ENCODE measurements around the gene GOLGA6B.
"Not testable (repeated sequence)": the region's sequence is repeated elsewhere in the genome, so short reads cannot be mapped to it uniquely, and the experiment has no call there.

The GOLGA6B gene

DNA sequence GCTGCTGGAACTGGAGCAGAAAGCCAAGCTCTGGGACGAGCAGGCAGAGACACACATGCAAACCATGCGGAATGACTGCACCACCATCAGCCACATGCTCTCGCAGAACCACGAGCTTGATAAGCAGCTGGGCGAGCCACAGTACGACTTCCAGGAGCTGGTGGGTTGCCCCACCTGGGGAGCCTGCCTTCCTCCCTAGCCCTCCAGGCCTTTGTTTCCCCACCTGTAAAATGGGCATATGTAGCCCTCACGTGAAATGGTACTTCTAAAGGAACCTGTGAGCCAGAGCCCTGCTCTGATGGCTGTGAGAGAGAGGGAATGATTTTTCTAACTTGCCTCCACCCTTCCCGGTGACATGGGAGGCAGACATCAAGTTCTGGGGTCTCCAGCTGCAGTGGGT is 44.6 kb upstream of the GOLGA6B start:
- no peaks in the 10 kb centered on the region for H3K9me3 ChIP-seq (ENCODE audit: control insufficient read depth, insufficient read depth, low read depth, low read length)
- no peak overlapping the region for H3K27ac ChIP-seq (ENCODE audit: extremely low read depth, low read depth, low read length)
- ChIA-PET POLR2A (no interaction called here), CTCF (interaction anchor here (1.5 kb wide), 1 partner anchor 10 kb away, joined by 14 read pairs; no protein-coding TSS in a partner anchor)
- TF ChIP-seq ZNF146 (tag by site-specific recombination; IDR thresholded peaks at IDR 0.05), result no peak
- no peak for TF ChIP-seq ZNF549 (tag by site-specific recombination; IDR thresholded peaks at IDR 0.05)
- TF ChIP-seq ZNF184 (tag by site-specific recombination; IDR thresholded peaks at IDR 0.05), result no peak
- no peak for TF ChIP-seq ZNF214 (tag by site-specific recombination; IDR thresholded peaks at IDR 0.05; ENCODE audit: borderline replicate concordance)
- H3K4me3 ChIP-seq (ENCODE audit: low read depth, low read length), result no peak overlapping the region
- no peaks in the 10 kb centered on the region for H3K36me3 ChIP-seq (ENCODE audit: control insufficient read depth in 2 of 2, insufficient read depth in 1 of 2, low read length in 2 of 2)
- no peaks in the 10 kb centered on the region for H3K4me1 ChIP-seq (ENCODE audit: control insufficient read depth, insufficient read depth, low read length)

DNA sequence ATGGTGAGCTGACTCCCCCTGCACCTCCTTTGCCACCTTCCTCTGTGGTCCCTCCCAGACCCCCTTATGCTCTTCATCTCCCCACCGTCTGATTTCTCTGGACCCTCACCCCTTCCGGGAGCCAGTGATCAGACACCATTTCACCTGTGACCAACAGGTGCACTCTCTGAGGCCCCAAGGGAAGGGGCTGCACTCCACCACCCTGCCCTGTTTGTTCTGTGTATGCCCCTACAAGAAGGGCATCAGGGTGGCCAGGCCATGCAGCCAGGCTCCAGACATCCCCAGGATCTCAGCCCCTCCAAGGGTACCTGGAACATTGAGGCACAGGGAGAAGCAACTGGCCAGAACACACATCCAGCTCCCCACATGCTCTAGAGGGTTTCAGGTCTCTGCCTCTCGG is 42.2 kb upstream of the GOLGA6B start:
- POLR2A ChIA-PET; H3K4me3 ChIP-seq (ENCODE audit: low read depth, low read length); H3K4me1 ChIP-seq (ENCODE audit: control insufficient read depth, insufficient read depth, low read length); H3K27ac ChIP-seq (ENCODE audit: extremely low read depth, low read depth, low read length); H3K36me3 ChIP-seq (ENCODE audit: control insufficient read depth in 2 of 2, insufficient read depth in 1 of 2, low read length in 2 of 2); H3K9me3 ChIP-seq (ENCODE audit: control insufficient read depth, insufficient read depth, low read depth, low read length): not testable (repeated sequence)
- peak; percentile 70; the same call in 1 of the 2 replicates for TF ChIP-seq SCRT2 (tag by site-specific recombination; IDR thresholded peaks at IDR 0.05)
- CTCF ChIA-PET, result interaction anchor here (0.7 kb wide), 1 partner anchor 12 kb away, joined by 3 read pairs; no protein-coding TSS in a partner anchor

DNA sequence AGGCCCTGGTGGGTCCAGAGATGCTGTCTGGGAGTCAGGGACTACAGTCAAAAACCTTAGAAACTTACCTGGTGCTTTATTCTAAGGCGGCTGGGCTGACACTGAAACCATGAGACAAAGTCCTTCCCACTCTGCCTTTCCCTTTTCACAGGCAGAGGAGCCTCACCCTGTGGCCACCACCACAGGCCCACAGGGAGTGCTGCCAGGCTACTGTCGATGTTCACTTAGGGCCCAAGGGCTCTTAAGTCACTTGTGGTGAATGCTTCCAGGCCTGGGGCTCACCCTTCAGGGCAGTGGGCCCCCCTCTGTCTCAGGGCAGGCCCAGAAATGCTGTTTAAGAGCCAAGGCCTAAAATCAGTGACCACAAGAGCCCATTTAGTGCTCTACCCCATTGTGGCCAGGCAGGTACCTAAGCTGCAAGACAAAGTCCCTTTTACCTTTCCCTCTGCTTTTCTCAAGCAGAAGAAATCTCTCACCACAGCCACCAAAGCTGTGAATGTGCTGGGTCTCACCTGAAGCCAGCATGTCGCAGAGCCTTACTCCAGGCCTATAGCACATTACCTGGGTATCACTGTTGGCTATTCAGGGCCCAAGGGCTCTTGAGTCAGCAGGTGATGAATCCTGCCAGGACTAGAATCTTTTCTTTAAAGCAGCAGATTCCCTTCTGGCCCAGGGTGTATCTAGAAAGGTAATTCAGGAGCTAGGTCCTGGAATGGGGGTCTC is 39.5 kb upstream of the GOLGA6B start:
- POLR2A ChIA-PET, result no interaction called here
- CTCF ChIA-PET, result no interaction called here

GRCh38 chr15:72615533-72616233 is 38.8 kb upstream of the GOLGA6B start:
- CTCF ChIA-PET; H3K36me3 ChIP-seq (ENCODE audit: control insufficient read depth in 2 of 2, insufficient read depth in 1 of 2, low read length in 2 of 2); POLR2A ChIA-PET; H3K4me3 ChIP-seq (ENCODE audit: low read depth, low read length); H3K4me1 ChIP-seq (ENCODE audit: control insufficient read depth, insufficient read depth, low read length); H3K9me3 ChIP-seq (ENCODE audit: control insufficient read depth, insufficient read depth, low read depth, low read length); H3K27ac ChIP-seq (ENCODE audit: extremely low read depth, low read depth, low read length): not testable (repeated sequence)

More for the DNA sequence above, 39.5 kb upstream of the GOLGA6B start:
- H3K4me1 ChIP-seq (ENCODE audit: control insufficient read depth, insufficient read depth, low read length), result no peaks in the 10 kb centered on the region
- H3K4me3 ChIP-seq (ENCODE audit: low read depth, low read length), result no peak overlapping the region
- H3K36me3 ChIP-seq (ENCODE audit: control insufficient read depth in 2 of 2, insufficient read depth in 1 of 2, low read length in 2 of 2), result no peaks in the 10 kb centered on the region
- no peak for TF ChIP-seq ZNF548 (tag by site-specific recombination; IDR thresholded peaks at IDR 0.05)
- TF ChIP-seq ZNF404 (tag by site-specific recombination; IDR thresholded peaks at IDR 0.05), result no peak
- TF ChIP-seq ZNF561 (tag by site-specific recombination; IDR thresholded peaks at IDR 0.05; ENCODE audit: borderline replicate concordance), result no peak
- TF ChIP-seq ZNF391 (tag by site-specific recombination; IDR thresholded peaks at IDR 0.05; ENCODE audit: borderline replicate concordance, low read depth), result no peak
- no peak for TF ChIP-seq ZNF132 (tag by site-specific recombination; IDR thresholded peaks at IDR 0.05; ENCODE audit: borderline replicate concordance)
- TF ChIP-seq, protein P1, sequence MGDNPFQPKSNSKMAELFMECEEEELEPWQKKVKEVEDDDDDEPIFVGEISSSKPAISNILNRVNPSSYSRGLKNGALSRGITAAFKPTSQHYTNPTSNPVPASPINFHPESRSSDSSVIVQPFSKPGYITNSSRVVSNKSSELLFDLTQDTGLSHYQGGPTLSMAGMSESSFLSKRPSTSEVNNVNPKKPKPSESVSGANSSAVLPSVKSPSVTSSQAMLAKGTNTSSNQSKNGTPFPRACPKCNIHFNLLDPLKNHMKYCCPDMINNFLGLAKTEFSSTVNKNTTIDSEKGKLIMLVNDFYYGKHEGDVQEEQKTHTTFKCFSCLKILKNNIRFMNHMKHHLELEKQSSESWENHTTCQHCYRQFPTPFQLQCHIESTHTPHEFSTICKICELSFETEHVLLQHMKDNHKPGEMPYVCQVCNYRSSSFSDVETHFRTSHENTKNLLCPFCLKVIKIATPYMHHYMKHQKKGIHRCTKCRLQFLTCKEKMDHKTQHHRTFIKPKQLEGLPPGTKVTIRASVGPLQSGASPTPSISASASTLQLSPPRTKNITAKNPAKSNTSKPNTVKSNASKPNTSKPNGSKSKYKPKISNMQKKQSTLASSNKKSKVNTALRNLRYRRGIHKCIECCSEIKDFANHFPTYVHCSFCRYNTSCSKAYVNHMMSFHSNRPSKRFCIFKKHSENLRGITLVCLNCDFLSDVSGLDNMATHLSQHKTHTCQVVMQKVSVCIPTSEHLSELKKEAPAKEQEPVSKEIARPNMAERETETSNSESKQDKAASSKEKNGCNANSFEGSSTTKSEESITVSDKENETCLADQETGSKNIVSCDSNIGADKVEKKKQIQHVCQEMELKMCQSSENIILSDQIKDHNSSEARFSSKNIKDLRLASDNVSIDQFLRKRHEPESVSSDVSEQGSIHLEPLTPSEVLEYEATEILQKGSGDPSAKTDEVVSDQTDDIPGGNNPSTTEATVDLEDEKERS (tag by site-specific recombination; IDR thresholded peaks at IDR 0.05), result no peak
- TF ChIP-seq ZNF19 (tag by site-specific recombination; IDR thresholded peaks at IDR 0.05; ENCODE audit: low read depth), result no peak
- TF ChIP-seq, protein P2, sequence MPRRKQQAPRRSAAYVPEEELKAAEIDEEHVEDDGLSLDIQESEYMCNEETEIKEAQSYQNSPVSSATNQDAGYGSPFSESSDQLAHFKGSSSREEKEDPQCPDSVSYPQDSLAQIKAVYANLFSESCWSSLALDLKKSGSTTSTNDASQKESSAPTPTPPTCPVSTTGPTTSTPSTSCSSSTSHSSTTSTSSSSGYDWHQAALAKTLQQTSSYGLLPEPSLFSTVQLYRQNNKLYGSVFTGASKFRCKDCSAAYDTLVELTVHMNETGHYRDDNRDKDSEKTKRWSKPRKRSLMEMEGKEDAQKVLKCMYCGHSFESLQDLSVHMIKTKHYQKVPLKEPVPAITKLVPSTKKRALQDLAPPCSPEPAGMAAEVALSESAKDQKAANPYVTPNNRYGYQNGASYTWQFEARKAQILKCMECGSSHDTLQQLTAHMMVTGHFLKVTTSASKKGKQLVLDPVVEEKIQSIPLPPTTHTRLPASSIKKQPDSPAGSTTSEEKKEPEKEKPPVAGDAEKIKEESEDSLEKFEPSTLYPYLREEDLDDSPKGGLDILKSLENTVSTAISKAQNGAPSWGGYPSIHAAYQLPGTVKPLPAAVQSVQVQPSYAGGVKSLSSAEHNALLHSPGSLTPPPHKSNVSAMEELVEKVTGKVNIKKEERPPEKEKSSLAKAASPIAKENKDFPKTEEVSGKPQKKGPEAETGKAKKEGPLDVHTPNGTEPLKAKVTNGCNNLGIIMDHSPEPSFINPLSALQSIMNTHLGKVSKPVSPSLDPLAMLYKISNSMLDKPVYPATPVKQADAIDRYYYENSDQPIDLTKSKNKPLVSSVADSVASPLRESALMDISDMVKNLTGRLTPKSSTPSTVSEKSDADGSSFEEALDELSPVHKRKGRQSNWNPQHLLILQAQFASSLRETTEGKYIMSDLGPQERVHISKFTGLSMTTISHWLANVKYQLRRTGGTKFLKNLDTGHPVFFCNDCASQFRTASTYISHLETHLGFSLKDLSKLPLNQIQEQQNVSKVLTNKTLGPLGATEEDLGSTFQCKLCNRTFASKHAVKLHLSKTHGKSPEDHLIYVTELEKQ (tag by site-specific recombination; IDR thresholded peaks at IDR 0.05; ENCODE audit: borderline replicate concordance), result no peak
- TF ChIP-seq ZNF792 (tag by site-specific recombination; IDR thresholded peaks at IDR 0.05), result no peak
- TF ChIP-seq ZNF843 (tag by site-specific recombination; IDR thresholded peaks at IDR 0.05), result no peak
- TF ChIP-seq ZBTB7A (tag by site-specific recombination; IDR thresholded peaks at IDR 0.05; ENCODE audit: low read depth), result no peak
- no peak for TF ChIP-seq ZNF530 (tag by site-specific recombination; IDR thresholded peaks at IDR 0.05; ENCODE audit: low read depth)
- no peak overlapping the region for H3K27ac ChIP-seq (ENCODE audit: extremely low read depth, low read depth, low read length)
- H3K9me3 ChIP-seq (ENCODE audit: control insufficient read depth, insufficient read depth, low read depth, low read length), result no peaks in the 10 kb centered on the region

All from HEK293 (cell line).